K562 (cell line): ENCODE measurements around the gene MICU1. TPM values are rescaled to one million over a fixed set of nuclear protein-coding genes. Genes with fewer than 3 reads are reported as not detected.
A peak's percentile ranks its signal among the peaks of the same experiment; 100 is the strongest.

Source experiments
- ATAC-seq: fragments of 200-7000 bp; cut with Tn5 transposase; 3 replicates; pipeline ENCODE4 v1.9.1; 2020; ENCODE audit warnings: moderate library complexity
- BruUV-seq: library from RNA; stranded (reverse); fragments of 400-500 nt; replicated peaks from 2 replicates; lab custom pipeline; 2021; lab: Mats Ljungman, UMichigan
- CTCF ChIA-PET: fragments of 300-600 bp; formaldehyde crosslinking; extraction: SDS; loops from one replicate; lab custom pipeline; 2021; ENCODE audit warnings: low intra/inter-chr PET ratio; lab: Yijun Ruan, JAX
- POLR2A ChIA-PET: fragments of 300-600, 350-650 bp; sonication (Branson Sonifier 250); formaldehyde crosslinking; extraction: SDS; loops from one replicate; lab custom pipeline; 2021; ENCODE audit warnings: antibody characterized with exemption, inconsistent platforms; lab: Yijun Ruan, JAX
- DNase-seq, 4 experiments: peaks; one replicate each; pipeline versions ENCODE4 v3.0.0 to v3.0.0-alpha.2; 2011 to 2018; ENCODE audit warnings: low spot score in 3 of 4, mixed read lengths in 3 of 4; ENCODE audit errors: extremely low read depth in 1 of 4
- FAIRE-seq: peaks from 2 replicates; lab custom pipeline; 2011; peaks lifted over from hg19 to GRCh38; lab: Jason Lieb, UNC
- H2AFZ ChIP-seq: 2 replicates; pipeline ENCODE4 v1.6.0; 2011; ENCODE audit warnings: low read depth, low read length, control low read depth, inconsistent platforms
- H3K27ac ChIP-seq: fragments of 200-600 bp; 3 replicates; pipeline ENCODE4 v1.8.0; 2011; ENCODE audit warnings: low read depth, mild to moderate bottlenecking, control low read depth, inconsistent platforms, low read length, moderate library complexity, mixed read lengths; ENCODE audit errors: extremely low read depth
- H3K27me3 ChIP-seq, 2 experiments: fragments of 300-600 bp in 1 of 2; 2 replicates in 1 of 2; 3 replicates in 1 of 2; pipeline versions ENCODE4 v1.6.0 to v1.8.0; 2011; ENCODE audit warnings: inconsistent platforms in 2 of 2, low read length in 2 of 2, mild to moderate bottlenecking in 1 of 2, mixed read lengths in 1 of 2, moderate library complexity in 1 of 2; ENCODE audit not compliant: control insufficient read depth in 2 of 2, insufficient read depth in 2 of 2
- H3K36me3 ChIP-seq: fragments of 300-600 bp; 3 replicates; pipeline ENCODE4 v1.8.0; 2011; ENCODE audit warnings: mild to moderate bottlenecking, low read length, inconsistent platforms; ENCODE audit not compliant: control insufficient read depth, insufficient read depth
- H3K4me1 ChIP-seq, 2 experiments: fragments of 200-600 bp in 1 of 2; replicated peaks in 1 of 2; 2 replicates in 1 of 2; 3 replicates in 1 of 2; pipeline versions ENCODE4 v1.5.1 to v1.8.0; 2011; ENCODE audit warnings: inconsistent platforms in 2 of 2, low read length in 2 of 2, mild to moderate bottlenecking in 1 of 2, mixed read lengths in 1 of 2, moderate library complexity in 1 of 2; ENCODE audit not compliant: control insufficient read depth in 2 of 2, insufficient read depth in 2 of 2
- H3K4me2 ChIP-seq: 2 replicates; pipeline ENCODE4 v1.6.1; 2011; ENCODE audit warnings: low read length, control low read depth, inconsistent platforms, mixed read lengths; ENCODE audit not compliant: insufficient read depth
- H3K4me3 ChIP-seq: fragments of 200-600 bp; sonication (generic), shearing (Covaris generic); 2 replicates; pipeline ENCODE4 v1.5.1; 2016; ENCODE audit warnings: control low read depth, inconsistent platforms
- H3K79me2 ChIP-seq: fragments of 200-600 bp; 3 replicates; pipeline ENCODE4 v1.8.0; 2011; ENCODE audit warnings: low read length, inconsistent platforms; ENCODE audit not compliant: control insufficient read depth, insufficient read depth
- H3K9ac ChIP-seq, 2 experiments: 2 replicates each; pipeline versions ENCODE4 v1.6.0 to v1.6.1; 2011; ENCODE audit warnings: low read depth in 2 of 2, low read length in 2 of 2, control low read depth in 1 of 2, inconsistent platforms in 1 of 2, mild to moderate bottlenecking in 1 of 2, mixed read lengths in 1 of 2; ENCODE audit not compliant: insufficient read depth in 1 of 2
- H3K9me1 ChIP-seq: one replicate; pipeline ENCODE4 v1.6.0; 2011; ENCODE audit warnings: inconsistent platforms, mild to moderate bottlenecking, low read length, moderate library complexity; ENCODE audit not compliant: control insufficient read depth, insufficient read depth
- H3K9me3 ChIP-seq: replicated peaks from 2 replicates; pipeline ENCODE4 v1.5.1; 2011; ENCODE audit warnings: low read depth, low read length, inconsistent platforms; ENCODE audit not compliant: control insufficient read depth, insufficient read depth
- H4K20me1 ChIP-seq: replicated peaks from 2 replicates; pipeline ENCODE4 v1.6.1; 2011; ENCODE audit warnings: low read length, inconsistent platforms, mixed read lengths; ENCODE audit not compliant: control insufficient read depth, insufficient read depth
- E2F3 ChIP-seq: fragments of 250-450 bp; sonication (Bioruptor Pico); IDR thresholded peaks from 2 replicates; pipeline ENCODE4 v1.4.0; 2020; ENCODE audit warnings: mild to moderate bottlenecking
- FOXK2 ChIP-seq, 2 experiments: fragments of 450-650 bp; IDR thresholded peaks in 1 of 2; conservative IDR thresholded peaks in 1 of 2; 2 replicates each; pipeline ENCODE4 v1.6.1; 2016; ENCODE audit warnings: low read depth in 2 of 2, mild to moderate bottlenecking in 1 of 2
- MITF ChIP-seq: IDR thresholded peaks from 2 replicates; pipeline ENCODE4 v1.6.1; 2014; ENCODE audit warnings: antibody characterized with exemption
- ZBTB40 ChIP-seq, 2 experiments: fragments of 450-650 bp in 1 of 2; sonication (generic) in 1 of 2; formaldehyde crosslinking in 1 of 2; IDR thresholded peaks; 2 replicates each; pipeline versions ENCODE4 v1.7.1 to v1.9.0; 2016 to 2022; ENCODE audit warnings: inconsistent platforms in 1 of 2, mild to moderate bottlenecking in 1 of 2, missing genetic modification reagents in 1 of 2
- ZNF695 ChIP-seq: fragments of 450-650 bp; formaldehyde crosslinking; IDR thresholded peaks from 2 replicates; pipeline ENCODE4 v1.4.0; 2020; ENCODE audit warnings: mild to moderate bottlenecking, moderate library complexity
- WGBS: fragments of 100-300 bp; shearing (Covaris generic); methylation state at CpG from one replicate; pipeline ENCODE4 v1.1.6; 2016; ENCODE audit warnings: low coverage, mixed read lengths; ENCODE audit not compliant: insufficient coverage; ENCODE audit errors: missing lambda C conversion rate; 5-methylcytosine and 5-hydroxymethylcytosine counted together
- in situ Hi-C: fragments of 300-500 bp; cut with MboI; formaldehyde crosslinking; loops from 4 replicates; pipeline ENCODE4 v1.15.0; 2018; ENCODE audit warnings: inconsistent platforms, mixed read lengths
- intact Hi-C: fragments of 100-400 bp; cut with micrococcal nuclease; formaldehyde crosslinking; loops from 2 replicates; pipeline ENCODE4 v1.14.2; 2022
- polyA plus RNA-seq, 8 experiments: library from polyadenylated mRNA; depleted of rRNA in 4 of 8; stranded (reverse) in 5 of 8; unstranded in 3 of 8; fragments of >200 nt; fragmentation: Nextera tagmentation in 2 of 8; fragmentation: Illumina TruSeq in 1 of 8; extraction: Ambion mirVana in 2 of 8; extraction: Trizol in 1 of 8; gene quantifications; 2 replicates each; pipeline versions ENCODE4 v1.2.1 to v1.2.3, GENCODE V29; 2011 to 2014; ENCODE audit warnings: inconsistent platforms in 1 of 8, missing spikeins in 1 of 8
- total RNA-seq, 7 experiments: library from RNA; depleted of rRNA in 6 of 7; stranded (reverse); fragments of >200 nt in 6 of 7; fragmentation: Illumina TruSeq in 2 of 7; extraction: Trizol in 2 of 7; gene quantifications; 2 replicates each; pipeline versions ENCODE4 v1.2.1 to v1.2.3, GENCODE V29; 2011 to 2021; ENCODE audit warnings: low replicate concordance in 1 of 7

The MICU1 gene
- total and polyA plus RNA-seq, 9 of the 15 experiments (the other 6 are each of a cell fraction or from before 2014, with no cell fraction given) = 29.3 to 76.8 (median 48.4) TPM

- TF ChIP-seq MITF = no peak
- no peak for TF ChIP-seq E2F3 (CRISPR knock-in tag)
- TF ChIP-seq FOXK2 (conservative IDR thresholded peaks at IDR 0.05 in 1 of 2, IDR thresholded peaks at IDR 0.05 in 1 of 2; ENCODE audit: low read depth in 2 of 2) = no peak
Measured at GRCh38 chr10:72574636-72575035, 51.2 kb downstream of the MICU1 start (continued).

GRCh38 chr10:72573079-72573478 is 52.8 kb downstream of the MICU1 start:
- FAIRE-seq (no peak), ATAC-seq (no peak), DNase-seq (no peak)
- no peaks in the 10 kb centered on the region for H3K4me1 ChIP-seq
- no peaks in the 10 kb centered on the region for H3K36me3 ChIP-seq
- peaks cover 3% of the 10 kb centered on the region; the same call in 1 of the 2 replicates for H4K20me1 ChIP-seq
- H3K27ac ChIP-seq = no peak overlapping the region
- no peaks in the 10 kb centered on the region for H3K9me3 ChIP-seq
- no peaks in the 10 kb centered on the region for H3K27me3 ChIP-seq
- H3K4me3 ChIP-seq = no peak overlapping the region
- peaks cover 12% of the 10 kb centered on the region; the same call in 1 of the 3 replicates for H3K79me2 ChIP-seq
- H3K9ac ChIP-seq = no peak overlapping the region
- in situ Hi-C loops = no loop called here
- intact Hi-C loops = no loop called here
- peak; percentile 66 for TF ChIP-seq ZBTB40 (IDR thresholded peaks at IDR 0.05)
- peak; percentile 47; the same call in 1 of the 2 replicates for TF ChIP-seq ZBTB40 (CRISPR knock-in tag; IDR thresholded peaks at IDR 0.05)
- no peak for TF ChIP-seq ZNF695 (CRISPR knock-in tag)
- TF ChIP-seq, all 486 proteins: peak for 1
- no peak overlapping the region for H2AFZ ChIP-seq
- H3K4me2 ChIP-seq = no peak overlapping the region
- 96% methylated on average over 2 of the region's 2 CpGs for WGBS
- ChIA-PET CTCF (no interaction called here), POLR2A (no interaction called here)
- BruUV-seq = no TSS peak
- no peaks in the 10 kb centered on the region for H3K9me1 ChIP-seq
